ENCODE data around the gene TMEM117.

GRCh38 chr12:43880547-43880946 lies 44.7 kb downstream of the TMEM117 start:
- TF ChIP-seq CTCF (IDR thresholded peaks at IDR 0.05; ENCODE audit: low read depth, low read length) (no peak), EZH2phosphoT487 (IDR thresholded peaks at IDR 0.05; ENCODE audit: low read depth) (no peak)
